Keratinocyte (primary cell): ENCODE measurements around the gene NLRP6. TPM values are rescaled to one million over a fixed set of nuclear protein-coding genes. Genes with fewer than 3 reads are reported as not detected.
"Not testable (repeated sequence)": the region's sequence is repeated elsewhere in the genome, so short reads cannot be mapped to it uniquely, and the experiment has no call there.

ENCODE experiments used
- DNase-seq: peaks from one replicate; pipeline ENCODE4 v3.0.0-alpha.2; 2011; ENCODE audit warnings: low read depth, missing footprints, low spot score
- FAIRE-seq: peaks from 2 replicates; lab custom pipeline; 2011; peaks lifted over from hg19 to GRCh38; lab: Jason Lieb, UNC
- H2AFZ ChIP-seq: 2 replicates; pipeline ENCODE4 v1.6.0; 2012; ENCODE audit warnings: low read length, control low read depth, inconsistent platforms; ENCODE audit not compliant: control insufficient read depth
- H3K27ac ChIP-seq: 2 replicates; pipeline ENCODE4 v1.5.1; 2011; ENCODE audit warnings: low read length; ENCODE audit not compliant: control insufficient read depth, insufficient read depth
- H3K27me3 ChIP-seq: 3 replicates; pipeline ENCODE4 v1.6.0; 2011; ENCODE audit warnings: low read length; ENCODE audit not compliant: control insufficient read depth, insufficient read depth; ENCODE audit errors: extremely low read depth
- H3K36me3 ChIP-seq, 2 experiments: 2 replicates in 1 of 2; 3 replicates in 1 of 2; pipeline ENCODE4 v1.5.1; 2011; ENCODE audit warnings: low read length in 2 of 2, mild to moderate bottlenecking in 1 of 2; ENCODE audit not compliant: control insufficient read depth in 2 of 2, insufficient read depth in 2 of 2; ENCODE audit errors: extremely low read depth in 1 of 2
- H3K4me1 ChIP-seq: 3 replicates; pipeline ENCODE4 v1.5.1; 2011; ENCODE audit warnings: low read length; ENCODE audit not compliant: control insufficient read depth, insufficient read depth; ENCODE audit errors: extremely low read depth
- H3K4me2 ChIP-seq: 3 replicates; pipeline ENCODE4 v1.6.0; 2011; ENCODE audit warnings: low read depth, low read length; ENCODE audit not compliant: control insufficient read depth, insufficient read depth; ENCODE audit errors: extremely low read depth
- H3K4me3 ChIP-seq, 3 experiments: fragments of 200-600 bp in 1 of 3; sonication (generic) in 1 of 3; 2 replicates in 2 of 3; 3 replicates in 1 of 3; pipeline ENCODE4 v1.5.1; 2011 to 2016; ENCODE audit warnings: low read length in 3 of 3, mild to moderate bottlenecking in 3 of 3, control low read depth in 2 of 3, inconsistent platforms in 1 of 3, low read depth in 1 of 3, mixed read lengths in 1 of 3, mixed run types in 1 of 3, moderate library complexity in 1 of 3; ENCODE audit not compliant: control insufficient read depth in 2 of 3, insufficient read depth in 2 of 3; ENCODE audit errors: extremely low read depth in 1 of 3
- H3K79me2 ChIP-seq: 2 replicates; pipeline ENCODE4 v1.6.0; 2012; ENCODE audit warnings: low read length; ENCODE audit not compliant: control insufficient read depth, insufficient read depth
- H3K9ac ChIP-seq: 3 replicates; pipeline ENCODE4 v1.6.0; 2011; ENCODE audit warnings: low read length; ENCODE audit not compliant: control insufficient read depth, insufficient read depth; ENCODE audit errors: extremely low read depth
- H3K9me1 ChIP-seq: 3 replicates; pipeline ENCODE4 v1.6.0; 2011; ENCODE audit warnings: low read length; ENCODE audit not compliant: control insufficient read depth, insufficient read depth; ENCODE audit errors: extremely low read depth
- H3K9me3 ChIP-seq: 2 replicates; pipeline ENCODE4 v1.5.1; 2012; ENCODE audit warnings: low read depth, low read length; ENCODE audit not compliant: control insufficient read depth
- H4K20me1 ChIP-seq: 3 replicates; pipeline ENCODE4 v1.6.0; 2011; ENCODE audit warnings: low read length; ENCODE audit not compliant: control insufficient read depth, insufficient read depth; ENCODE audit errors: extremely low read depth
- EZH2 ChIP-seq: IDR thresholded peaks from one replicate; pipeline ENCODE4 v1.6.1; 2012; ENCODE audit warnings: inconsistent platforms, mild to moderate bottlenecking, low read length, moderate library complexity
- dilution Hi-C: fragments of 300-500 bp; cut with MboI; formaldehyde crosslinking; loops from one replicate; pipeline ENCODE4 v1.7.0; 2020; ENCODE audit warnings: low sequenced_read_pairs; ENCODE audit not compliant: extremely low pct_ligation_motif_present
- polyA plus RNA-seq, 5 experiments: library from polyadenylated mRNA; depleted of rRNA in 3 of 5; stranded (reverse) in 3 of 5; stranded (forward) in 1 of 5; unstranded in 1 of 5; fragments of >200 nt; gene quantifications; 1 replicate in 1 of 5; 2 replicates in 3 of 5; 3 replicates in 1 of 5; pipeline versions ENCODE4 v1.2.1 to v1.2.3, GENCODE V29; 2011 to 2012; ENCODE audit warnings: missing spikeins in 2 of 5, low read depth in 1 of 5, low replicate concordance in 1 of 5
- TF ChIP-seq, protein P1 (sequence below), 3 experiments: IDR thresholded peaks in 1 of 3; conservative IDR thresholded peaks in 1 of 3; optimal IDR thresholded peaks in 1 of 3; 2 replicates in 2 of 3; 3 replicates in 1 of 3; pipeline versions ENCODE3 to v1.5.1; 2011; ENCODE audit warnings: low read length in 3 of 3, mild to moderate bottlenecking in 3 of 3, moderate library complexity in 2 of 3, control low read depth in 1 of 3, inconsistent platforms in 1 of 3; ENCODE audit not compliant: insufficient read depth in 2 of 3; ENCODE audit errors: extremely low read depth in 1 of 3

NLRP6 gene
- polyA plus RNA-seq, 1 donor (not counting 4 experiments of a cell fraction or from before 2014, with no cell fraction given) = not detected

DNA sequence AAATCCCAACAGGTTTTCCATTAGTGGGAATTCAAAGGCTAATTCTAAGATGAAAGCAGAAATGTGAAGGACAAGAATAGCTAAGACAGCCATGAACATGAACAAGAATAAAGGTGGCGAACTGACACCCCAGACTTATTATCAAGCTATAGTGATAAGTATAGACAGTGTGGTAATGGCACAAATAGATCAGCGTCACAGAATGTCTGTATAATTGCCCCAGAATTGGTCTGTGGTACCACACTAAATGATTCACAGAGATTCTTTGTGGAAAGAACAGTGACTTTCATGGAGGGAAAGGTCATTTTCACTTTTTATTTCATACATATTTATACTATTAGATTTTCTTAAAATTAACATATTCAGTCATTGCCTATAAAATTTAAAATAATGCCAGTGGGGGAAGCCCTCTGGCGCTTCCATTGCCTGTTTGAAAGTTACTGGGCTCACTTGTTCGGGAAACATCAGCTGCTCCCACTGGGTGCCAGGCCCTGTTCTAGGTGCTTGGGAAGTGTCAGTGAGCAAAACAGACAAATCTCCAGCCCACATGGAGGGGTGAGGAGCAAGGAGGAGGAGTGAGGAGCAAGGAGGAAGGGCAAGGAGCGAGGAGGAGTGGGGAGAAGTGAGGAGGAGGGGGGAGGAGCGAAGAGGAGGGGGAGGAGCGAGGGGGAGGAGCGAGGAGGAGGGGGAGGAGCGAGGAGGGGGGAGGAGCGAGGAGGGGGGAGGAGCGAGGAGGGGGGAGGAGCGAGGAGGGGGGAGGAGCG, 11.3 kb upstream of the NLRP6 start:
- Histone ChIP-seq H3K4me3 (no peak overlapping the region), H4K20me1 (no peaks in the 10 kb centered on the region), H3K27ac (no peak overlapping the region), H3K36me3 (no peaks in the 10 kb centered on the region), H3K4me1 (peaks cover 7% of the 10 kb centered on the region), H2AFZ (no peak overlapping the region), H3K9me3 (no peaks in the 10 kb centered on the region), H3K79me2 (no peaks in the 10 kb centered on the region), H3K9ac (no peak overlapping the region), H3K9me1 (no peaks in the 10 kb centered on the region), H3K4me2 (no peak overlapping the region), H3K27me3 (no peaks in the 10 kb centered on the region)
- FAIRE-seq = no peak
- dilution Hi-C loops = no loop called here
- TF ChIP-seq, protein P1, sequence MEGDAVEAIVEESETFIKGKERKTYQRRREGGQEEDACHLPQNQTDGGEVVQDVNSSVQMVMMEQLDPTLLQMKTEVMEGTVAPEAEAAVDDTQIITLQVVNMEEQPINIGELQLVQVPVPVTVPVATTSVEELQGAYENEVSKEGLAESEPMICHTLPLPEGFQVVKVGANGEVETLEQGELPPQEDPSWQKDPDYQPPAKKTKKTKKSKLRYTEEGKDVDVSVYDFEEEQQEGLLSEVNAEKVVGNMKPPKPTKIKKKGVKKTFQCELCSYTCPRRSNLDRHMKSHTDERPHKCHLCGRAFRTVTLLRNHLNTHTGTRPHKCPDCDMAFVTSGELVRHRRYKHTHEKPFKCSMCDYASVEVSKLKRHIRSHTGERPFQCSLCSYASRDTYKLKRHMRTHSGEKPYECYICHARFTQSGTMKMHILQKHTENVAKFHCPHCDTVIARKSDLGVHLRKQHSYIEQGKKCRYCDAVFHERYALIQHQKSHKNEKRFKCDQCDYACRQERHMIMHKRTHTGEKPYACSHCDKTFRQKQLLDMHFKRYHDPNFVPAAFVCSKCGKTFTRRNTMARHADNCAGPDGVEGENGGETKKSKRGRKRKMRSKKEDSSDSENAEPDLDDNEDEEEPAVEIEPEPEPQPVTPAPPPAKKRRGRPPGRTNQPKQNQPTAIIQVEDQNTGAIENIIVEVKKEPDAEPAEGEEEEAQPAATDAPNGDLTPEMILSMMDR (optimal IDR thresholded peaks at IDR 0.05 in 1 of 3, IDR thresholded peaks at IDR 0.05 in 1 of 3, conservative IDR thresholded peaks at IDR 0.05 in 1 of 3; ENCODE audit: extremely low read depth in 1 of 3, insufficient read depth in 2 of 3, low read length in 3 of 3) = no peak
- TF ChIP-seq EZH2 = no peak
- no peak for DNase-seq

DNA sequence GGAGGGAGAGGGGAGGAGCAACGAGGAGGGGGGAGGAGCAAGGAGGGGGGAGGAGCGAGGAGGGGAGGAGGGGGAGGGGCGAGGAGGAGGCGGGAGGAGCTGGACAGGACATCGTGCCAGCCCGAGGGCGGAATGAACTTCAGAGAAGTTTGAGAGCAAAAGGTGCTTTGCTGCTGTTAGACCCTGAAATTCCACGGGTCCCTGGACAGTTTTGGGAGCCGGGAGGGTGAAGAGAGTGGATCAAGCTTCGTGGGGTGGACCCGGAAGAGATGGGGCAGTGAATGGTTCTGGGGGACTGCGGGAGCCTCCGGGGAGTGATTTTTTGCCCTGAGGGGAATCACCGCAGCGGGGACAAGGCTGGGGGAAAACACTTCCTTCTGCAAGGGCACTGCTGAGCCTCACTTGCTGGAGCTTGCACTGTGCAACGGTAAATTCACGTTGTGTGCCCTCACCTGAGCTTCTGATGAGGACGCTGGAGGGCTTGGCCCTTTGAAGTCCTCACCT, 10.7 kb upstream of the NLRP6 start:
- Histone ChIP-seq H3K9me1 (no peaks in the 10 kb centered on the region), H3K79me2 (no peaks in the 10 kb centered on the region), H3K36me3 (no peaks in the 10 kb centered on the region), H3K27me3 (peaks cover 2% of the 10 kb centered on the region), H3K4me2 (peak overlapping the region; percentile 61), H4K20me1 (no peaks in the 10 kb centered on the region), H3K27ac (no peak overlapping the region), H3K9me3 (no peaks in the 10 kb centered on the region), H3K4me3 (peak overlapping the region; percentile 21 to 47 (median 34)), H3K9ac (no peak overlapping the region), H2AFZ (peak overlapping the region; percentile 74), H3K4me1 (peaks cover 7% of the 10 kb centered on the region)
- FAIRE-seq (no peak), DNase-seq (no peak)
- dilution Hi-C loops = no loop called here
- TF ChIP-seq, protein P1 (optimal IDR thresholded peaks at IDR 0.05 in 1 of 3, IDR thresholded peaks at IDR 0.05 in 1 of 3, conservative IDR thresholded peaks at IDR 0.05 in 1 of 3; ENCODE audit: extremely low read depth in 1 of 3, insufficient read depth in 2 of 3, low read length in 3 of 3) = no peak
- no peak for TF ChIP-seq EZH2

DNA sequence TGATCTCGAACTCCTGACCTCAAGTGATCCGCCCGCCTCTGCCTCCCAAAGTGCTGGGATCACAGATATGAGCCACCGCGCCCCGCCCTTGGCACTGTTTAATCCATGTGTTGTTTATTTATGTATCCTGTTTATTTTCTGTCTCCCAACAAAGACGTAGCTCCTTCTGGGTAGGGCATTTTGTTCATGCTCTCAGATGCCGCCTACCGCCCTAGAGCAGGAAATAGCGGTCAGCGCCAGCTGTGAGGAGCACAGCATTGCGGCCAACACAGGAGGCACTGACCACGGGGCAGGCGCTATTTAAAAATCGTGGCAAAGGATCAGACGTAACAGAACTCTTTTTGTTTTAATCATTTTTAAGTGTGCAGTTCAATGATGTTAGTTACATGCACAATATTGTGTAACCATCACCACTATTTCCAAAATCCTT, 9.5 kb upstream of the NLRP6 start:
- H3K36me3 ChIP-seq, dilution Hi-C loops, H3K9me3 ChIP-seq, H3K4me3 ChIP-seq, FAIRE-seq, H3K9ac ChIP-seq, H3K4me1 ChIP-seq, H3K27me3 ChIP-seq, H4K20me1 ChIP-seq, H3K79me2 ChIP-seq, H3K9me1 ChIP-seq, DNase-seq, H3K27ac ChIP-seq, H2AFZ ChIP-seq: not testable (repeated sequence)
- peak overlapping the region; percentile 54 for H3K4me2 ChIP-seq
